ENCODE data around the gene DNAJC15. TPM values are rescaled to one million over a fixed set of nuclear protein-coding genes. Genes with fewer than 3 reads are reported as not detected.

DNAJC15 gene
- total and polyA plus RNA-seq, 2 of the 8 experiments (the other 6 are each of a cell fraction or from before 2014, with no cell fraction given) = 5.8 to 20.8 TPM

DNA sequence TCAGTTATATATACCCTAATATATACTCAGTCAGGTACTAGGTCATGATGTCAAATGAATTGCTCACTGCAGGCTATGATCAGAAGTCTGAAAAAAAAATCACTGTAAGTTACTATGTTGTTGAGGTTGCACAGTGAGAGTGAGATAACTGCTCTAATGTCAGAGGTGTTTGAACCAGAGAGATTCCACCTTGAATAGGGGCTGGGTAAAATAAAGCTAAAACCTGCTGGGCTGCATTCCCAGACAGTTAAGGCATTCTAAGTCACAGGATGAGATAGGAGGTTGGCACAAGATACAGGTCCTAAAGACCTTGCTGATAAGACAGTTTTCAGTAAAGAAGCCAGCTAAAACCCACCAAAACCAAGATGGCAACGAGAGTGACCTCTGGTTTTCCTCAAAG, 41.5 kb upstream of the DNAJC15 start:
- Histone ChIP-seq H3K27me3 (replicated peaks in 1 of 4; ENCODE audit: control insufficient read depth in 3 of 4, extremely low read depth in 1 of 4, insufficient read depth in 3 of 4, low read length in 3 of 4) (no peaks in the 10 kb centered on the region), H3K56ac (replicated peaks; ENCODE audit: insufficient read length, low read depth, low read length) (no peak overlapping the region), H3K4me1 (replicated peaks in 1 of 4; ENCODE audit: control insufficient read depth in 3 of 4, insufficient read depth in 4 of 4, low read length in 3 of 4) (peaks cover 0 to 7% (median 3%) of the 10 kb centered on the region in 4 experiments; a peak in 4 of 7 replicates), H3K14ac (ENCODE audit: insufficient read length) (no peak overlapping the region), H3K79me2 (ENCODE audit: control insufficient read depth in 1 of 2, insufficient read depth in 2 of 2, low read length in 2 of 2) (no peaks in the 10 kb centered on the region), H2BK12ac (ENCODE audit: low read depth, low read length) (no peak overlapping the region), H3K79me1 (ENCODE audit: low read depth, low read length) (no peaks in the 10 kb centered on the region; the same call in 1 of the 2 replicates), H2BK15ac (ENCODE audit: low read length) (no peak overlapping the region), H3K9me3 (ENCODE audit: insufficient read depth in 2 of 2, low read depth in 1 of 2, low read length in 1 of 2) (no peaks in the 10 kb centered on the region; a peak in 1 of 4 replicates), H3K18ac (ENCODE audit: extremely low read depth, low read length) (no peak overlapping the region), H2BK5ac (ENCODE audit: low read depth, low read length) (no peak overlapping the region), H3K27ac (ENCODE audit: low read depth, low read length) (no peak overlapping the region), H4K8ac (ENCODE audit: extremely low read depth, insufficient read depth, low read length) (no peak overlapping the region), H4K91ac (replicated peaks; ENCODE audit: insufficient read length, low read length) (no peak overlapping the region), H3K23ac (ENCODE audit: insufficient read length) (no peak overlapping the region), H2BK20ac (ENCODE audit: low read length) (no peak overlapping the region), H3K4ac (replicated peaks; ENCODE audit: insufficient read length, low read depth, low read length) (no peak overlapping the region), H4K5ac (ENCODE audit: insufficient read length, low read depth, low read length) (no peak overlapping the region), H2BK120ac (replicated peaks; ENCODE audit: low read depth, low read length) (peak overlapping the region; percentile 54), H3K23me2 (ENCODE audit: low read depth, low read length) (no peaks in the 10 kb centered on the region), H3K9ac (replicated peaks in 1 of 4; ENCODE audit: extremely low read depth in 1 of 4, low read depth in 3 of 4, low read length in 3 of 4) (no peak overlapping the region), H3K4me2 (ENCODE audit: insufficient read depth in 1 of 2, low read depth in 2 of 2, low read length in 2 of 2) (no peak overlapping the region), H3K36me3 (ENCODE audit: control insufficient read depth in 2 of 4, insufficient read depth in 4 of 4, low read length in 3 of 4) (no peaks in the 10 kb centered on the region), H3K4me3 (ENCODE audit: extremely low read depth in 1 of 4, insufficient read depth in 2 of 4, low read depth in 3 of 4, low read length in 4 of 4) (no peak overlapping the region), H4K20me1 (replicated peaks in 1 of 2; ENCODE audit: control insufficient read depth in 1 of 2, insufficient read depth in 2 of 2, low read length in 2 of 2) (no peaks in the 10 kb centered on the region), H2AFZ (ENCODE audit: low read length) (no peak overlapping the region), H2AK5ac (ENCODE audit: low read depth, low read length) (no peak overlapping the region)
- CTCF ChIA-PET (ENCODE audit: partially characterized antibody) = interaction anchor here (1.6 to 2.6 kb wide), 3 partner anchors 8 to 12 kb away, joined by 4 to 12 read pairs (median 10); no protein-coding TSS in a partner anchor
- DNase-seq (ENCODE audit: low read depth in 1 of 2, low spot score in 2 of 2) (no peak), FAIRE-seq (no peak)
- POLR2A ChIA-PET (ENCODE audit: partially characterized antibody) = interaction anchor here (0.7 to 2.6 kb wide), 4 partner anchors 11 to 291 kb away, joined by 3 to 10 read pairs (median 4); partner anchors contain the start of gene EPSTI1
- 88% methylated on average over 1 of the region's 1 CpG; no CpG with 5 or more reads in 1 of the 2 experiments for WGBS, 2 experiments (ENCODE audit: extremely low coverage in 1 of 2, insufficient coverage in 1 of 2, insufficient read length in 1 of 2, insufficient replicate concordance in 2 of 2, low coverage in 1 of 2, low lambda C conversion rate in 2 of 2, missing lambda C conversion rate in 1 of 2)
- TF ChIP-seq CBX8 (IDR thresholded peaks at IDR 0.05; ENCODE audit: borderline replicate concordance, low read depth, low read length) (no peak), CTBP2 (IDR thresholded peaks at IDR 0.05; ENCODE audit: borderline replicate concordance, insufficient read depth, insufficient read length, low read length) (no peak), RNF2 (IDR thresholded peaks at IDR 0.05; ENCODE audit: borderline replicate concordance, low read depth, low read length, missing control alignments, poor library complexity, severe bottlenecking) (no peak), EZH2 (IDR thresholded peaks at IDR 0.05; ENCODE audit: low read depth, low read length, severe bottlenecking) (no peak), CHD2 (IDR thresholded peaks at IDR 0.05; ENCODE audit: low read length) (no peak)
- TF ChIP-seq, protein P1, sequence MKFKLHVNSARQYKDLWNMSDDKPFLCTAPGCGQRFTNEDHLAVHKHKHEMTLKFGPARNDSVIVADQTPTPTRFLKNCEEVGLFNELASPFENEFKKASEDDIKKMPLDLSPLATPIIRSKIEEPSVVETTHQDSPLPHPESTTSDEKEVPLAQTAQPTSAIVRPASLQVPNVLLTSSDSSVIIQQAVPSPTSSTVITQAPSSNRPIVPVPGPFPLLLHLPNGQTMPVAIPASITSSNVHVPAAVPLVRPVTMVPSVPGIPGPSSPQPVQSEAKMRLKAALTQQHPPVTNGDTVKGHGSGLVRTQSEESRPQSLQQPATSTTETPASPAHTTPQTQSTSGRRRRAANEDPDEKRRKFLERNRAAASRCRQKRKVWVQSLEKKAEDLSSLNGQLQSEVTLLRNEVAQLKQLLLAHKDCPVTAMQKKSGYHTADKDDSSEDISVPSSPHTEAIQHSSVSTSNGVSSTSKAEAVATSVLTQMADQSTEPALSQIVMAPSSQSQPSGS (IDR thresholded peaks at IDR 0.05; ENCODE audit: low read length) = no peak
